GM18526 (cell line): ENCODE results near the gene TNFAIP8L2.
A peak's percentile ranks its signal among the peaks of the same experiment; 100 is the strongest.

Experiments
- POLR2A ChIP-seq: IDR thresholded peaks from 3 replicates; pipeline ENCODE4 v1.6.1; 2011; ENCODE audit not compliant: insufficient read length; ENCODE audit errors: extremely low read depth

Gene TNFAIP8L2

DNA sequence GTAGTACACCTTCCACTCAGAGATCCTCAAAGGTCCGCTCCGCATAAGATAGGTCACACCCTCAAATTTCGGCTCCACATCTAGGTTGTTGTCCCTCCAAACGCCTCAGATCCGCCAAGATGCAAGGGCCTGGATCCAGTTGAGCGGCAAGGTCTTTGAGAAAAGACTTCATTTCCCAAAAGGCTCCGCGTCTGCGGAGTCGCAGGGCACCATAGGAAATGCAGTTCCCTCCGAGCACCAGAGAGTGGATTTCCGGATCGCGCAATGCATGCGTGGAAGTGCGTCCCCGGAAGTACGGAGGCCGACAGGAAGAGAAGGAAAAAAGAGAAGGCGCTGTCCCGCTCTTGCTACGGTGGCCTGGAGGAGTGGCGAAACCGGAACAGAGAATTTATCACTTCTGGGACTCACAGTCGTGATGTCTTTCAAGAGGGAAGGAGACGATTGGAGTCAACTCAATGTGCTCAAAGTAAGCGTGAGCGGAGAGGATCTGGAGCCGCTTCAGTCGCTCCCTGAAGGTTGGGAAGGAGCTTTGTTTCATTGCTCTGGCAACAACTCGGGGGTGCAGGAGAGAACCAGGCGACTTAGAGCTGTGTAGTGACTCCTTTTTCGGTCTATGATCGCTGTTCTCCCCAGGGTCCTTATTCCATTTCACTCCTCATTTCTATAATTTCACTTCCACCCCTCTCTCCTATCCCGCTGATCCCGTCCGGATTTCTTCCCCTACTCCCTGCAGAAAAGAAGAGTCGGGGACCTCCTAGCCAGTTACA lies 9.5 kb downstream of the TNFAIP8L2 start, which contains the start of the genes LYSMD1 and SCNM1:
TSS of gene LYSMD1 (minus strand) at position 165 of the 767 bp plus-strand sequence. CDS start 644 bp downstream, outside the sequence.
TSS of gene SCNM1 (plus strand) at position 407 of the 767 bp plus-strand sequence. CDS start at position 416, 9 bp downstream.
- peak; percentile 68 for TF ChIP-seq POLR2A

DNA sequence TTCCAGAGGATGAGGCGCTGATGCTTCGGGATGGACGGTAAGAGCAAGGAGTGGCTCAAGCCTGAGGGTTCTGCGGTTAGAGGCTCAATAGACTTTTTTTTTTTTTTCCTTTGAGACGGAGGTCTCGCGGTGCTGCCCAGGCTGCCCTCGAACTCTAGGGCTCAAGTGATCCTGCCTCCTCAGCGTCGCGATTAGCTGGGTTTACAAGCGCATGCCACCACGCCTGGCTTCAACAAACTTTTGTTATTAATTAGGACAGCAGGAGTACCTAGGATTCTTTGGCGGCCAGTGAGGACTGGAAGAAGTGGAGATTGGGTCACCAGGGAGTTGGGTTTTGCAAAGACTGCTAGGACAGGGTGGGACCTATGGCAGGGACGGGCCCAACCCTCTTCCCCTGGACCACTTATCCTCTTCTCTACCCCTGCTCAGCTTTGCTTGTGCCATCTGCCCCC lies 10.1 kb downstream of the TNFAIP8L2 start:
- TF ChIP-seq POLR2A, result no peak

DNA sequence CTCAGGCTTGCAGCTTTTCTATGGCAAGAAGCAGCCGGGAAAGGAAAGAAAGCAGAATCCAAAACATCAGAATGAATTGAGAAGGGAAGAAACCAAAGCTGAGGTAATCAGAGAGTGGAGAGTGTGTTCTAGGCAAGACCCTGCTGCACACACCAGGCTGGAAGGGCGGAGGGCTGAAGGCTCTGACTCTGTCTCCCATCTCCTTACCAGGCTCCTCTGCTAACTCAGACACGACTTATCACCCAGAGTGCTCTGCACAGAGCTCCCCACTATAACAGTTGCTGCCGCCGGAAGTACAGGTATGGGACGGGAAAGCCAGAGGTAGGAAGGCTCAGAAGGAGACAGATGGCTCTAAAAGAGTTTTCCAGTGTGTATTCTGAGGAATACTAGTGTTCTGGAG lies 10.7 kb downstream of the TNFAIP8L2 start:
- TF ChIP-seq POLR2A, result no peak

DNA sequence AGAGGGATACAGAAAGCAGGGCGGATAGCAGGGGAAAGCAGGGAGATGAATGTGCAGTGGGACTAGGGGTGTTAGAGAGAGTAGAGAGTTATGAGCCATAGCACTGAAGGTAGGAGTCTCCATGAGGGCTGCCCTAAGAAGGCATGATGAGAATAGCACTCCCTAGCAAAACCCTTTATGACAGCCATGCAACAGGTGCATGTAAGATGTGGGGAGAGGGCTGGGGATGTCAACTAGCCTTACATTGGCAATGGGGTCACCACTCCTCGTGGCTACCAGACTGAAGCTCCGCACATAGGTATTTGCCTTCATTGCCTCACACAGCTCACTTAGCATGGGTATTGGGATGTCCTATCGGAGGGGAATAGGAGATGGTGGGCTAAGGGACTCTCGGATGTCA lies 14.7 kb downstream of the TNFAIP8L2 start:
- TF ChIP-seq POLR2A, result no peak

DNA sequence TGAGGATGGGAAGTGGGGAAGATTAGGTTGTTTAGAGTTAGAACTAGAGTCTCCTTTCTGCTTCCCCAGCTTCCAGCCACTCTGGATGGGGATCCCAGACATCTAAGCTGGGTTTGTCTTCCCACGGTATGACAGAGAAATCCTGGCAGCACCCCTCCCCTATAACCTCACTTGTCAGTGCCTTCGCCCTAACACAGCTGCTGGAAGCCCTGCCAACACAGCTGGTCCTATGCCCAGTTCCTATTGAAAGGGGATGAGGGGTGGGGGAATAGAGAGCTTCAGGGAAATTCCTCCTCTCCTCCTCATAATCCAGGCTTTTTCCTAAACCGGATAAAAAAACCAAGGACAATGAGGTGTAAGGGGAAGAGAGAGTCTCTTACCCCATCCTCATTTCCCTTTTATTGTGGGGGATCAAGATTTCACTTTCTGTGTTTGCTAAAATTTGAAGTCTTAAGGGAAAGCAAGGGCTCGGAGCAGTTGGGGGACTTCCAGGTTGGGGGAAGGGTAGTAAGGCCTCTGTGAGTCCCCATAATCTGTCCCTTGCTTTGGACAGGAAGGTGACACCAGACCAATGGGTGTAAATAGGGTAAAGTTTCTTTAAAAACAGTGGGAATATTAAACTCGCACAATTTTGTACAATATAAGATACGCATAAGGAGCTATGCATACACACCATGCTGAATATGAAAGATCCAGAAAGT lies 18.7 kb downstream of the TNFAIP8L2 start:
- no peak for TF ChIP-seq POLR2A

DNA sequence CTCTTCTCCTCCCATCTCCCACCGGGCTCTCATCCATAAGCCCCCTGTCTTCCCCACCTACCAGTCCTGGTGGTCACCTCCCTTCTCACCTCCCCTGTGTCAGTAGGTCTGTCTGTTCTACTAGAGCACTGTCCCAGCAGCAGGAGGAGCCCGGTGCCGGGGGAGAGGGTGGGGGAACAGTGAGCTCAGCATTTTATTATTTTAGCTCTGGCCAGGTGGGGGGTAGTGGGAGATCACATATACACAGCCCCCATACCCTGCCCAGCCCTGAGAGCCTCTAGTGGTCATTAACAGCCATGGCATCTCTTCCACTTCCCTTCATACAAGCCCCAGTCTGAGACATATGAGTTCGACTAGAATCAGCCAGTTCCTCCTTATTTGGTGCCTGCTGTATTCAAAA lies 19.4 kb downstream of the TNFAIP8L2 start, which contains the start of gene TMOD4:
TSS of gene TMOD4 (minus strand) at position 119 of the 400 bp plus-strand sequence. CDS start 1,106 bp downstream, outside the sequence.
- no peak for TF ChIP-seq POLR2A

DNA sequence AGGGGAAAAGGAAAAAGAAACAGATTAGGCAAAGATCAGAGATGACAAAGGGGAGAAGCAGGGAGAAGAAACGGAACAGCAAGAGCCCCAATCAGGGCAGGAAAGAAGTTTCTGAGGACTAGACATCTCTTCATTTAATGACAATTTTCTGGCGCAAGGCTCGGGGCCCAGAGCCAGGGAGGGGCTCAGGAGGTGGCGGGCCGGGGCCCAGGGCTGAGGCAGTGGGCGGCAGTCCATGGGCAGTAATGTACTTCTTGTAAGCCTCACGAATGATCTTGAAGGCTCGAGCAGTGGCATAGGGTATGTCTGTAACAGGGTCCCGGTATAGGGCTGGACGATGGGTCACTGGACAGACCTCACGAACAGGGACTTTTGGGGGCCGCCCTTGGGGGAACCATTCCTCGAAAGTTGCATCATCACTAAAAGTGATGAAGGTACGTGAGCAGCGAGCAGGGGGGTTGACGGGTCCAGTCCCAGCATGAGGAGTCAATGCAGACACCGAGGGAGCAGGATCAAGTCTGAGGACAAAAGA lies 20.1 kb downstream of the TNFAIP8L2 start:
- no peak for TF ChIP-seq POLR2A

DNA sequence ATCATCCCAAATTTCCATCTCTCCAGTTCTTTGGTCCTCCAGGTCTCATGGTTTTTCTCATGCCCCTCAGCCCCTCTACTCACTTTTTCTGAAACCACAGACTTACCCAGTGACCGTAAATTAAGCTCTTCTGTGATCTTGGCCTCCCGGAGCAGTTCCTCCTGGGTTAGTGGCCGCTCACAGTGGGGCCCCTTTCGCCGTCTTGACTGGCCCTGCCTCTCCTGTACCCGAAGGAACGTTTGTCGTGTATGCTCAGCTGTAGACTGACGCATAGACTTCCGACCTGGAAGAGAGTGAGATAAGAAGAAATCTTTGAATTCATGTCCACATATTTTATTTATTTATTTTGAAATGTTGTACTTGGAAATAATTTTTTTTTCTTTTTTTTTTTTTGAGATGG lies 27.8 kb downstream of the TNFAIP8L2 start:
- TF ChIP-seq POLR2A, result no peak

DNA sequence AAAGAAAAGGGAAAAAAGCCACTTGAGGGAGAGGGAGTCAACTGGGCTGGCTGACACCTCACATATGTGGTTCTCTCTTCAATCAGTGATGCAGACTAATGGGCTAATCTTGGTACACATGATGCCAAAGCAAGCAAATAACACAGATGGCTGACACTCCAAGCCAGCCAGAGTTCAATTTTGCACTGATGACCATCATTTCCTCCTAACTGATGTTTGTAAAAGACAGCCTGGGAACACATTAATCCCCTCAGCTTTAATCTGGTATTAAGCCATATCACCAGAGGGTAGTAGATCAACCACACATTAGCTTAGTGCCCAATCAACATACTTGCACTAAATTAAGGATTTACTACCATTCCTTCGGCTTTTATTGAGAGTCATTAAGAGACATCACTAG lies 30.8 kb downstream of the TNFAIP8L2 start:
- no peak for TF ChIP-seq POLR2A

DNA sequence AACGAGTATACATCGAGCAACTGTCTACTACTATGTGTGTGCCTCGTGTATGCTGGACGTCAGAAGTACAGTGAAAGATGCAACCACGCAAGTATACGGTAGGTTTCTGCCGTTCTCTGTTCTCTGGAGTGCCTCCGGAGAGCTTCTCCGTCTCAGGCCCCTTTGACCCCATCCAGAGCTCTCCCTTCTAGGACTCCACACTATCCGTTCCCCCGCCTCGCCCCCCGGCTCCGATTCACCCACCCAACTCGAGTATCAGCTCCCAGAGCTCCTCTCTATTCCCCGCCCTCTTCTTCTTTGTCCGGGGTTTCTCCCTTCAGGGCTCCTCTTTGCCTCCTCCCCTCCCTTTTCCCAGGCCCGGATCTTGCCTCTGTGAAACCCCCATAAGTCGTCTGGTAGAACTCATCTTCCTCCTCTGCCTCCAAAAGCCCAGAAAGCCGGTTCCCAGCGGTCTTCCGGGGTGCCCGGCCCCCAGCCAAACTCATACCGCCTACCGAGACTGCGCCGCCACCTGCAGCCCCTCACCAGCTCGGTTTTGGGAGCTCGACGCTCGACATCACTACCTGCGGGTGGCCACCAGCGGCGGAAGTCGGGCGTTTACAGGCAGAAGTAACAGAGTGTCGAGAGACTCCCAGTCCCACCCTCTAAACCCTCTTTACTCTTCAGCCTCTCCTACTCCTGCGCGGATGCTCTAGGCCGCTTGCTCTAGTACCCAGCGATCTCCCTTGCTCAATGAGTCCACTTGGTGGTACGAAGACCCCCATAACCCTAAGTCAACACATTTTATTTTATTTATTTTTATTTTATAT lies 33.4 kb downstream of the TNFAIP8L2 start, which contains the start of gene VPS72:
TSS of gene VPS72 (minus strand) at position 561 of the 809 bp plus-strand sequence. CDS start at position 485, 76 bp downstream.
- TF ChIP-seq POLR2A, result peak; percentile 75

DNA sequence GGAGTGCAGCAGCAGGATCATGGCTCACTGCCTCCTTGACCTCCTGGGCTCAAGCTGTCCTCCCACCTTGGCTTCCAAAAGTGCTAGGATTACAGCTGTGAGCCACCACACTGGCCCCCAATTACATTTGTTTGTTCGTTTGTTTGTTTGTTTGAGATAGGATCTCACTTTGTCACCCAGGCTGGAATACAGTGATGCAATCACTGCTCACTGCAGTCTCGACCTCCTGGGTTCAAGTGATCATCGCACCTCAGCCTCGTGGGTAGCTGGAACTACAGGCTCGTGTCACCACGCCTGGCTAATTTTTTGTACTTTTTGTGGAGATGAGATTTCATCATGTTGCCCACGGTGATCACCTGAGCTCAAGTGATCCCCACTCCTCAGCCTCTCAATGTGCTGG lies 35.6 kb downstream of the TNFAIP8L2 start:
- TF ChIP-seq POLR2A, result no peak

DNA sequence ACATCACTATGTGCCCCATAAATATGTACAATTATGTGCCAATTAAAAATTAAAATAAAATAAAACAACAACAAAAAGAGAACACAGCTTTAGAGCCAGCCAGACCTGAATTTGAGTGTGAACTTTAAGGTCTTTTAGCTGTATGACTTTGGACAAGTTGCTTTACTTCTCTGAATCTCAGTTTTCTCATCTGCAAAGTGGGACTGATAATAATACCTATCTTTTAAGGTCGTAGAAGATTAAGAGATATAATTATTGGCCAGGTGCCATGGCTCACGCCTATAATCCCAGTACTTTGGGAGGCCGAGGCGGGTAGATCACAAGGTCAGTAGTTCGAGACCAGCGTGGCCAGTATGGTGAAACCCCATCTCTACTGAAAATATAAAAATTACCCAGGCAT lies 36.9 kb downstream of the TNFAIP8L2 start:
- no peak for TF ChIP-seq POLR2A

DNA sequence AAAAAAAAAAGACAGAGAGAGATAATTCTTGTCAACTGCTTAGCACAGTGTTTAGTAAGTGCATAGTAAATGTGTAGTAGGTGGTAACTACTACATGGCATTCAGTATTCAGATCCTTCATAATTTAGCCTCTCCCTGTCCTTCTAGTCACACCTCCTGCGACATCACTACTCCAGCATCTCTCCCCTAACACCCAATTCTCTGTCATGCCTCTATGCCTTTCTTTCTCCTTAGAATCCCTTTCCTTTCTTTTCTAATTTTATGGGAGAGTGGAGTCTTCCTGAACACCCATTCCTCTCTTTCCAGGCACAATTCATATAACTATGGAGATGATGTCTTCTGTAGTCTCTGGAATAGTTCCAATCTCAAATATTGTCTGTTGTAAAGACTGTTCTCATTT lies 37.4 kb downstream of the TNFAIP8L2 start:
- TF ChIP-seq POLR2A, result no peak

DNA sequence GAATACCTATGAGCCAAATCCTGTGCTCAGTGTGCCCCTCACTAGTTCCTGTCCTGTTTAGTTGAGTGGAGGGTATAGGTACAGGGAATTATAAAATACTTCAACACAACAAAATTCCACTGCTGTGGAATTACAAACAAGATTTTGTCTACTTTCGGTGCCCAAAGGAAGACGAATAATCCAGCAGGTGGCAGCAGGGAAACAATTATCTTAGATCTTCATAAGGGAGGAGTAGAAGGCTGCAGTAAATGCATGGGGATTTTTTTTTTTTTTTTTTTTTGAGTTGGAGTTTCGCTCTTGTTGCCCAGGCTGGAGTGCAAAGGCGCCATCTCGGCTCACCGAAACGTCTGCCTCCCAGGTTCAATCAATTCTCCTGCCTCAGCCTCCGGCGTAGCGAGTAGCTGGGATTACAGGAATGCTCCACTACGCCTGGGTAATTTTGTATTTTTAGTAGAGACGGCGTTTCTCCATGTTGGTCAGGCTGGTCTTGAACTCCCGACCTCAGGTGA lies 39.9 kb downstream of the TNFAIP8L2 start:
- TF ChIP-seq POLR2A, result no peak

DNA sequence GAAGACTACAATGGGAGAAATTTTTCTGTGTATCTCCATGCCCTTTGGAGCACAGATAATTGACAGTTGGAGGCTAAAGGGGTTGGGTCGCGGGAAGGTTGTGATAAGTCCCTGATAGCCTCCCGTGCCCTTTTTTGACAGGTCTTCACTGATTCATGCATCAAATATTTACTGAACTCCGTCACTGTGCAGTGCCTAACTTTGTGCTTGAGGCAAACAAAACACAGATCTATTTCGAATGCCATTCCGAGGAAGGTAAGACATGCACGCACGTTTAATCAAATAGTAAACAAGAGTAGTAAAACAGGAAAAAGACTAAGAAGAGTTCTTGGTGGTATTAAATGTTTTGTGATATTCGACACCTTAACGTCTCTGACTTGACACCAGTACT lies 41.4 kb downstream of the TNFAIP8L2 start:
- TF ChIP-seq POLR2A, result no peak
